CD14-positive monocyte (primary cell): ENCODE measurements around the gene MED27. TPM values are rescaled to one million over a fixed set of nuclear protein-coding genes. Genes with fewer than 3 reads are reported as not detected.

Experiments
- DNase-seq, 3 donors: peaks; one replicate each; pipeline ENCODE4 v3.0.0-alpha.2; 2011 to 2022
- H2AFZ ChIP-seq: 2 replicates; pipeline ENCODE4 v1.6.0; 2012; ENCODE audit warnings: mild to moderate bottlenecking, low read depth, low read length, inconsistent platforms; ENCODE audit not compliant: insufficient read depth, poor library complexity, severe bottlenecking
- H3K27ac ChIP-seq, 2 donors: 1 replicate in 1 of 2; 2 replicates in 1 of 2; pipeline ENCODE4 v1.5.1; 2012 to 2013; ENCODE audit warnings: low read length in 2 of 2, control low read depth in 1 of 2, inconsistent platforms in 1 of 2, low read depth in 1 of 2, mild to moderate bottlenecking in 1 of 2
- H3K27me3 ChIP-seq, 2 donors: one replicate each; pipeline versions ENCODE4 v1.6.0 to v1.6.1; 2011 to 2013; ENCODE audit warnings: low read length in 2 of 2; ENCODE audit not compliant: control insufficient read depth in 2 of 2, insufficient read depth in 2 of 2
- H3K36me3 ChIP-seq, 2 donors: replicated peaks in 1 of 2; 1 replicate in 1 of 2; 2 replicates in 1 of 2; pipeline versions ENCODE4 v1.5.1 to v1.6.1; 2012 to 2013; ENCODE audit warnings: low read length in 2 of 2, control low read depth in 1 of 2, inconsistent platforms in 1 of 2, mild to moderate bottlenecking in 1 of 2; ENCODE audit not compliant: insufficient read depth in 2 of 2, control insufficient read depth in 1 of 2
- H3K4me1 ChIP-seq, 2 donors: 1 replicate in 1 of 2; 2 replicates in 1 of 2; pipeline versions ENCODE4 v1.5.1 to v1.6.1; 2012 to 2013; ENCODE audit warnings: low read length in 2 of 2, control low read depth in 1 of 2, inconsistent platforms in 1 of 2, mild to moderate bottlenecking in 1 of 2, moderate library complexity in 1 of 2; ENCODE audit not compliant: insufficient read depth in 2 of 2, control insufficient read depth in 1 of 2
- H3K4me2 ChIP-seq: replicated peaks from 2 replicates; pipeline ENCODE3; 2012; ENCODE audit warnings: low read length, moderate library complexity, mild to moderate bottlenecking; ENCODE audit not compliant: poor library complexity, severe bottlenecking; ENCODE audit errors: extremely low read depth
- H3K4me3 ChIP-seq, 3 experiments: fragments of 200-600 bp in 1 of 3; sonication (generic) in 1 of 3; replicated peaks in 1 of 3; 1 replicate in 2 of 3; 2 replicates in 1 of 3; pipeline ENCODE4 v1.5.1; 2011 to 2013; ENCODE audit warnings: low read length in 3 of 3, mild to moderate bottlenecking in 3 of 3, control low read depth in 2 of 3, low read depth in 2 of 3, inconsistent platforms in 1 of 3, moderate library complexity in 1 of 3
- H3K79me2 ChIP-seq: 2 replicates; pipeline ENCODE4 v1.6.0; 2012; ENCODE audit warnings: mild to moderate bottlenecking, control low read depth, inconsistent platforms, low read length, moderate library complexity; ENCODE audit not compliant: insufficient read depth
- H3K9ac ChIP-seq: 2 replicates; pipeline ENCODE4 v1.6.0; 2017; ENCODE audit warnings: low read length, mild to moderate bottlenecking; ENCODE audit not compliant: insufficient read depth, poor library complexity, severe bottlenecking
- H3K9me3 ChIP-seq, 2 donors: replicated peaks in 1 of 2; 1 replicate in 1 of 2; 2 replicates in 1 of 2; pipeline versions ENCODE4 v1.5.1 to v1.6.1; 2012 to 2013; ENCODE audit warnings: low read length in 2 of 2, control low read depth in 1 of 2; ENCODE audit not compliant: control insufficient read depth in 1 of 2, insufficient read depth in 1 of 2
- H4K20me1 ChIP-seq: 2 replicates; pipeline ENCODE4 v1.6.0; 2012; ENCODE audit warnings: mild to moderate bottlenecking, low read length, control low read depth, moderate library complexity; ENCODE audit not compliant: insufficient read depth
- H3K27ac Mint-ChIP-seq, 7 donors: one replicate each; pipeline ENCODE4 v1.8.0; 2020; ENCODE audit warnings: mild to moderate bottlenecking in 7 of 7, mixed read lengths in 7 of 7, moderate library complexity in 6 of 7, inconsistent platforms in 2 of 7
- H3K27me3 Mint-ChIP-seq, 3 donors: one replicate each; pipeline ENCODE4 v1.8.0; 2021 to 2022; ENCODE audit warnings: low read depth in 3 of 3, mild to moderate bottlenecking in 3 of 3, mixed read lengths in 3 of 3, moderate library complexity in 3 of 3, inconsistent platforms in 1 of 3
- H3K36me3 Mint-ChIP-seq, 2 donors: one replicate each; pipeline ENCODE4 v1.8.0; 2020; ENCODE audit warnings: mixed read lengths in 2 of 2, inconsistent platforms in 1 of 2, mild to moderate bottlenecking in 1 of 2
- H3K4me1 Mint-ChIP-seq: one replicate; pipeline ENCODE4 v1.8.0; 2020; ENCODE audit warnings: mild to moderate bottlenecking, mixed read lengths
- H3K4me3 Mint-ChIP-seq, 2 donors: one replicate each; pipeline ENCODE4 v1.8.0; 2020; ENCODE audit warnings: mild to moderate bottlenecking in 2 of 2, mixed read lengths in 2 of 2, moderate library complexity in 1 of 2
- H3K9me3 Mint-ChIP-seq, 7 donors: one replicate each; pipeline ENCODE4 v1.8.0; 2020 to 2022; ENCODE audit warnings: mixed read lengths in 7 of 7, mild to moderate bottlenecking in 6 of 7, moderate library complexity in 6 of 7, inconsistent platforms in 2 of 7
- CTCF ChIP-seq: fragments of 200-600 bp; IDR thresholded peaks from one replicate; pipeline ENCODE4 v1.8.0; 2022; ENCODE audit warnings: antibody characterized with exemption, mild to moderate bottlenecking
- WGBS: methylation state at CpG from one replicate; pipeline ENCODE4 v1.1.5; 2013; ENCODE audit warnings: missing lambda C conversion rate; ENCODE audit not compliant: insufficient coverage; 5-methylcytosine and 5-hydroxymethylcytosine counted together
- intact Hi-C, 2 donors: fragments of 100-400 bp; cut with micrococcal nuclease; formaldehyde crosslinking; loops; one replicate each; pipeline versions ENCODE4 v1.15.0 to v1.15.1; 2023
- polyA plus RNA-seq, 3 donors: library from polyadenylated mRNA; depleted of rRNA in 1 of 3; unstranded in 2 of 3; stranded (reverse) in 1 of 3; fragments of 300-500 nt in 2 of 3; fragments of >200 nt in 1 of 3; fragmentation: Illumina TruSeq in 2 of 3; gene quantifications; 1 replicate in 2 of 3; 2 replicates in 1 of 3; pipeline ENCODE4 v1.2.3, GENCODE V29; 2012 to 2021

Gene MED27
- polyA plus RNA-seq, 3 donors, result 14.0 to 26.9 (median 25.8) TPM

- H3K27me3 Mint-ChIP-seq, result no peaks in the 10 kb centered on the region
- no peak overlapping the region for H2AFZ ChIP-seq
- no peak for TF ChIP-seq CTCF
- no peaks in the 10 kb centered on the region for H3K4me1 ChIP-seq
- no peak overlapping the region for H3K4me3 ChIP-seq
- H3K36me3 Mint-ChIP-seq, result peaks cover 5 to 7% of the 10 kb centered on the region in 2 donors
- intact Hi-C loops, result no loop called here
- no peak overlapping the region for H3K4me3 Mint-ChIP-seq
- H3K27ac ChIP-seq, result no peak overlapping the region
- H3K9ac ChIP-seq, result no peak overlapping the region
- peaks cover 3% of the 10 kb centered on the region for H4K20me1 ChIP-seq
- no peaks in the 10 kb centered on the region for H3K79me2 ChIP-seq
- H3K27ac Mint-ChIP-seq, result peak overlapping the region in 1 of 7 donors; percentile 40
- no peaks in the 10 kb centered on the region for H3K9me3 ChIP-seq
- no peaks in the 10 kb centered on the region for H3K27me3 ChIP-seq
- no peaks in the 10 kb centered on the region for H3K9me3 Mint-ChIP-seq
- no peaks in the 10 kb centered on the region for H3K4me1 Mint-ChIP-seq
- peaks cover 0 to 9% of the 10 kb centered on the region in 2 donors for H3K36me3 ChIP-seq
- no peak for DNase-seq
- no peak overlapping the region for H3K4me2 ChIP-seq
- 99% methylated on average over 6 of the region's 7 CpGs for WGBS
These were observed 113.8 kb downstream of the MED27 start for GRCh38 chr9:131965841-131966240.

GRCh38 chr9:131965103-131965502 lies 114.6 kb downstream of the MED27 start:
- Histone ChIP-seq H2AFZ (no peak overlapping the region), H4K20me1 (peaks cover 3% of the 10 kb centered on the region), H3K79me2 (no peaks in the 10 kb centered on the region), H3K27ac (no peak overlapping the region), H3K4me2 (no peak overlapping the region), H3K27me3 (no peaks in the 10 kb centered on the region), H3K9ac (no peak overlapping the region), H3K4me1 (no peaks in the 10 kb centered on the region), H3K9me3 (no peaks in the 10 kb centered on the region), H3K36me3 (peaks cover 0 to 9% of the 10 kb centered on the region in 2 donors), H3K4me3 (no peak overlapping the region)
- intact Hi-C loops, result no loop called here
- Mint-ChIP-seq H3K9me3 (no peaks in the 10 kb centered on the region), H3K4me3 (no peak overlapping the region), H3K4me1 (no peaks in the 10 kb centered on the region), H3K36me3 (peaks cover 5 to 7% of the 10 kb centered on the region in 2 donors), H3K27ac (no peak overlapping the region), H3K27me3 (no peaks in the 10 kb centered on the region)
- DNase-seq, result no peak
- WGBS, result 92% methylated on average over 2 of the region's 4 CpGs
- TF ChIP-seq CTCF, result no peak
